ENCODE data around the gene HIRIP3. TPM values are rescaled to one million over a fixed set of nuclear protein-coding genes. Genes with fewer than 3 reads are reported as not detected.

The HIRIP3 gene
- total and polyA plus RNA-seq, 2 of the 13 experiments (the other 11 are each of a cell fraction or from before 2014, with no cell fraction given), result 12.6 to 17.2 TPM

- Histone ChIP-seq H3K9me3 (ENCODE audit: low read length) (no peaks in the 10 kb centered on the region), H3K36me3 (replicated peaks in 1 of 2; ENCODE audit: control insufficient read depth in 1 of 2, insufficient read depth in 2 of 2, low read length in 2 of 2) (no peaks in the 10 kb centered on the region), H3K4me2 (ENCODE audit: low read depth, low read length) (peak overlapping the region; percentile 5; the same call in 1 of the 2 replicates), H3K9ac (ENCODE audit: insufficient read depth, low read depth, low read length) (no peak overlapping the region), H3K4me1 (ENCODE audit: insufficient read depth, low read length) (peaks cover 37% of the 10 kb centered on the region), H3K27ac (ENCODE audit: extremely low read length, insufficient read depth, low read length) (no peak overlapping the region), H3K27me3 (ENCODE audit: control insufficient read depth in 1 of 2, insufficient read depth in 2 of 2, low read length in 2 of 2) (no peaks in the 10 kb centered on the region; a peak in 1 of 5 replicates), H4K20me1 (ENCODE audit: insufficient read depth, low read length) (no peaks in the 10 kb centered on the region), H3K79me2 (ENCODE audit: insufficient read depth, low read length) (no peaks in the 10 kb centered on the region), H2AFZ (ENCODE audit: low read length) (no peak overlapping the region), H3K4me3 (replicated peaks in 1 of 3; ENCODE audit: insufficient read depth in 1 of 3, low read depth in 2 of 3, low read length in 3 of 3) (no peak overlapping the region)
- POLR2A ChIA-PET, result interaction anchor here (0.6 to 4.6 kb wide), 2 partner anchors 14 to 33 kb away, joined by 3 to 43 read pairs; partner anchors contain the start of genes KCTD13 and TAOK2
- CTCF ChIA-PET (ENCODE audit: low intra/inter-chr PET ratio, low total read pairs), result no interaction called here
- DNase-seq (ENCODE audit: low spot score) (no peak), FAIRE-seq (no peak), ATAC-seq (no peak)
- 74% methylated on average over 9 of the region's 9 CpGs for WGBS (ENCODE audit: low lambda C conversion rate)
- in situ Hi-C loops (cut with HindIII; ENCODE audit: extremely low pct_ligation_motif_present, low pct_unique_long_range_greater_than_20kb), result no loop called here
- intact Hi-C loops (cut with micrococcal nuclease; ENCODE audit: unreplicated experiment), result no loop called here
- BruUV-seq (replicated peaks), result no TSS peak
- TF ChIP-seq ZBTB33 (CRISPR knock-in tag; IDR thresholded peaks at IDR 0.05) (peak; percentile 50; the same call in 1 of the 2 replicates), XRCC5 (optimal IDR thresholded peaks at IDR 0.05; ENCODE audit: low read length) (no peak)
Observed at GRCh38 chr16:29959293-29959692, 36.1 kb downstream of the HIRIP3 start.

GRCh38 chr16:29958756-29959155 lies 36.7 kb downstream of the HIRIP3 start:
- Histone ChIP-seq H3K4me3 (replicated peaks in 1 of 3; ENCODE audit: insufficient read depth in 1 of 3, low read depth in 2 of 3, low read length in 3 of 3) (no peak overlapping the region), H3K9me3 (ENCODE audit: low read length) (no peaks in the 10 kb centered on the region), H4K20me1 (ENCODE audit: insufficient read depth, low read length) (no peaks in the 10 kb centered on the region), H3K4me2 (ENCODE audit: low read depth, low read length) (no peak overlapping the region), H3K27me3 (ENCODE audit: control insufficient read depth in 1 of 2, insufficient read depth in 2 of 2, low read length in 2 of 2) (no peaks in the 10 kb centered on the region; a peak in 1 of 5 replicates), H3K79me2 (ENCODE audit: insufficient read depth, low read length) (no peaks in the 10 kb centered on the region), H3K9ac (ENCODE audit: insufficient read depth, low read depth, low read length) (no peak overlapping the region), H3K27ac (ENCODE audit: extremely low read length, insufficient read depth, low read length) (no peak overlapping the region), H3K4me1 (ENCODE audit: insufficient read depth, low read length) (peaks cover 32% of the 10 kb centered on the region), H3K36me3 (replicated peaks in 1 of 2; ENCODE audit: control insufficient read depth in 1 of 2, insufficient read depth in 2 of 2, low read length in 2 of 2) (no peaks in the 10 kb centered on the region), H2AFZ (ENCODE audit: low read length) (no peak overlapping the region)
- 69% methylated on average over 5 of the region's 5 CpGs for WGBS (ENCODE audit: low lambda C conversion rate)
- ChIA-PET CTCF (ENCODE audit: low intra/inter-chr PET ratio, low total read pairs) (no interaction called here), POLR2A (interaction anchor here (4.6 kb wide), 1 partner anchor 32 kb away, joined by 43 read pairs; the partner anchor contains the start of gene KCTD13)
- no peak for FAIRE-seq
- no TSS peak for BruUV-seq (replicated peaks)
- ATAC-seq, result no peak
- DNase-seq (ENCODE audit: low spot score), result no peak
- TF ChIP-seq CREBL2 (CRISPR knock-in tag; IDR thresholded peaks at IDR 0.05; ENCODE audit: borderline replicate concordance), result no peak
- TF ChIP-seq SRY (CRISPR knock-in tag; IDR thresholded peaks at IDR 0.05), result no peak
- TF ChIP-seq ZNF343 (CRISPR knock-in tag; IDR thresholded peaks at IDR 0.05), result no peak
- no peak for TF ChIP-seq FOXA3 (CRISPR knock-in tag; IDR thresholded peaks at IDR 0.05)
- no peak for TF ChIP-seq ZNF572 (CRISPR knock-in tag; IDR thresholded peaks at IDR 0.05)
- no peak for TF ChIP-seq HINFP (CRISPR knock-in tag; IDR thresholded peaks at IDR 0.05; ENCODE audit: low read depth)
- no peak for TF ChIP-seq ZNF570 (CRISPR knock-in tag; IDR thresholded peaks at IDR 0.05; ENCODE audit: borderline replicate concordance)
- TF ChIP-seq RORA (CRISPR knock-in tag; IDR thresholded peaks at IDR 0.05), result no peak
- TF ChIP-seq ZBTB1 (CRISPR knock-in tag; IDR thresholded peaks at IDR 0.05; ENCODE audit: borderline replicate concordance), result no peak
- TF ChIP-seq AGO2 (optimal IDR thresholded peaks at IDR 0.05; ENCODE audit: low read depth, low read length), result no peak
- TF ChIP-seq SNRNP70 (IDR thresholded peaks at IDR 0.05; ENCODE audit: low read depth, low read length), result no peak
- intact Hi-C loops (cut with micrococcal nuclease; ENCODE audit: unreplicated experiment), result no loop called here
- in situ Hi-C loops (cut with HindIII; ENCODE audit: extremely low pct_ligation_motif_present, low pct_unique_long_range_greater_than_20kb), result no loop called here

Data from HepG2 (cell line).